DOHH2 (cell line): Measurements from ENCODE around the gene ZFP57.

Experiments
- H3F3A ChIP-seq: fragments of 200-600 bp; sonication (generic), shearing (Covaris generic); 2 replicates; pipeline ENCODE4 v1.6.0; 2016; ENCODE audit warnings: antibody characterized with exemption, mild to moderate bottlenecking; ENCODE audit not compliant: control insufficient read depth, insufficient read depth
- H3K27ac ChIP-seq: fragments of 200-600 bp; sonication (generic); 2 replicates; pipeline ENCODE4 v1.5.1; 2014; ENCODE audit warnings: low read depth, mild to moderate bottlenecking, low read length, moderate library complexity
- H3K27me3 ChIP-seq: fragments of 200-600 bp; sonication (generic); 2 replicates; pipeline ENCODE4 v1.6.1; 2014; ENCODE audit warnings: mild to moderate bottlenecking, low read length, mixed read lengths; ENCODE audit not compliant: control insufficient read depth
- H3K36me3 ChIP-seq: fragments of 200-600 bp; sonication (generic); 2 replicates; pipeline ENCODE4 v1.6.1; 2014; ENCODE audit warnings: mild to moderate bottlenecking, low read length, moderate library complexity, mixed read lengths; ENCODE audit not compliant: control insufficient read depth
- H3K4me1 ChIP-seq: fragments of 200-600 bp; sonication (generic); 2 replicates; pipeline ENCODE4 v1.6.1; 2014; ENCODE audit warnings: mild to moderate bottlenecking, low read length, mixed read lengths; ENCODE audit not compliant: control insufficient read depth
- H3K4me2 ChIP-seq: fragments of 200-600 bp; sonication (generic); 2 replicates; pipeline ENCODE4 v1.6.0; 2014; ENCODE audit warnings: mild to moderate bottlenecking, low read length, moderate library complexity
- H3K4me3 ChIP-seq: fragments of 200-600 bp; sonication (generic); 2 replicates; pipeline ENCODE4 v1.5.1; 2014; ENCODE audit warnings: mild to moderate bottlenecking, low read length, mixed read lengths
- H3K79me2 ChIP-seq: fragments of 200-600 bp; sonication (generic); 2 replicates; pipeline ENCODE4 v1.6.1; 2014; ENCODE audit warnings: mild to moderate bottlenecking, low read length, mixed read lengths; ENCODE audit not compliant: control insufficient read depth
- H3K9me2 ChIP-seq: fragments of 200-600 bp; sonication (generic); replicated peaks from 2 replicates; pipeline ENCODE4 v1.6.1; 2014; ENCODE audit warnings: mild to moderate bottlenecking, low read length, mixed read lengths; ENCODE audit not compliant: control insufficient read depth
- H3K9me3 ChIP-seq: fragments of 200-600 bp; sonication (generic); 2 replicates; pipeline ENCODE4 v1.6.1; 2014; ENCODE audit warnings: antibody characterized with exemption, low read length, mixed read lengths; ENCODE audit not compliant: control insufficient read depth, insufficient read depth
- H4K20me1 ChIP-seq: fragments of 200-600 bp; sonication (generic); 2 replicates; pipeline ENCODE4 v1.6.0; 2014; ENCODE audit warnings: low read depth, mild to moderate bottlenecking, antibody characterized with exemption, low read length, moderate library complexity; ENCODE audit not compliant: control insufficient read depth, insufficient read depth
- CTCF ChIP-seq: fragments of 200-600 bp; sonication (generic); IDR thresholded peaks from one replicate; pipeline ENCODE4 v1.5.1; 2014; ENCODE audit warnings: antibody characterized with exemption, mild to moderate bottlenecking, low read depth, low read length; ENCODE audit not compliant: poor library complexity, severe bottlenecking
- EZH2phosphoT487 ChIP-seq: fragments of 200-600 bp; sonication (generic); IDR thresholded peaks from 2 replicates; pipeline ENCODE4 v1.6.1; 2017; ENCODE audit warnings: borderline replicate concordance, mild to moderate bottlenecking, antibody characterized with exemption, low read length, moderate library complexity, mixed read lengths

ZFP57 gene

DNA sequence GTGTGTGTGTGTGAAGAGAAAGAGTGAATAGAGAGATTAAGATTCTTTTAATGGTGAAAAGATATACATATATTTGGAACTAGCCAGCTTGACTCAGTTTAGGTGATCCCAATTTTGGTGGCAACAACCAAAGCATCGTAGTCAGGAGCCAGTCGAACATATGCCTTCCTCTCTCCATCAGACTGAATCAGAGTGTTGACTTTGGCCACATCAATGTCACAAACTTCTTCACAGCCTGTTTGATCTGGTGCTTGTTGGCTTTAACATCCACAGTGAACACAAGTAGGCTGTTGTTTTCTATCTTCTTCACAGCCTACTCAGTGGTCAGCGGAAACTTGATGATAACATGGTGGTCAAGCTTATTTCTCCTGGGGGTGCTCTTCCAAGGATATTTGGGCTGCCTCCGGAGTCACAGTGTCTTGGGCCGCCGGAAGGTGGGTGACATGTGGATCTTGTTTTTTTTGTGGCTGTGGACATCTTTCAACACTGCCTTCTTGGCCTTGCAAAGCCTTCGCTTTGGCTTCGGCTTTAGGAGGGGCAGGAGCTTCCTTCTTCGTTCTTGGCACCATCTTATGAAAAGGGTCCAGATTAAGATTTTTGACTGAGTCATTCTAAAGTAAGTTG, 45.7 kb upstream of the ZFP57 start:
- no peaks in the 10 kb centered on the region for H4K20me1 ChIP-seq
- H3K9me3 ChIP-seq = no peaks in the 10 kb centered on the region
- no peaks in the 10 kb centered on the region for H3K9me2 ChIP-seq
- no peaks in the 10 kb centered on the region for H3F3A ChIP-seq
- TF ChIP-seq CTCF (no peak), EZH2phosphoT487 (no peak)
- H3K27me3 ChIP-seq = no peaks in the 10 kb centered on the region
- no peak overlapping the region for H3K4me3 ChIP-seq
- peaks cover 6% of the 10 kb centered on the region; the same call in 1 of the 2 replicates for H3K4me1 ChIP-seq
- H3K36me3 ChIP-seq = no peaks in the 10 kb centered on the region
- H3K27ac ChIP-seq = no peak overlapping the region
- no peak overlapping the region for H3K4me2 ChIP-seq
- H3K79me2 ChIP-seq = no peaks in the 10 kb centered on the region

DNA sequence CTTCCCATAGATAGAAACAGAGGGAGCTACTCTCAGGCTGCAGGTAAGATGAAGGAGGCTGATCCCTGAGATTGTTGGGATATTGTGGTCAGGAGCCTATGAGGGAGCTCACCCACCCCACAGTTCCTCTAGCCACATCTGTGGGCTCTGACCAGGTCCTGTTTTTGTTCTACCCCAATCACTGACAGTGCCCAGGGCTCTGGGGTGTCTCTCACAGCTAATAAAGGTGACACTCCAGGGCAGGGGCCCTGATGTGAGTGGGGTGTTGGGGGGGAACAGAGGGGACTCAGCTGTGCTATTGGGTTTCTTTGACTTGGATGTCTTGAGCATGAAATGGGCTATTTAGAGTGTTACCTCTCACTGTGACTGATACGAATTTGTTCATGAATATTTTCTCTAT, 45.0 kb upstream of the ZFP57 start:
- Histone ChIP-seq H3K27me3 (no peaks in the 10 kb centered on the region), H3K79me2 (no peaks in the 10 kb centered on the region), H3F3A (no peaks in the 10 kb centered on the region), H4K20me1 (no peaks in the 10 kb centered on the region), H3K9me3 (no peaks in the 10 kb centered on the region), H3K27ac (no peak overlapping the region), H3K36me3 (no peaks in the 10 kb centered on the region), H3K4me1 (peaks cover 6% of the 10 kb centered on the region; the same call in 1 of the 2 replicates), H3K4me3 (no peak overlapping the region), H3K9me2 (no peaks in the 10 kb centered on the region), H3K4me2 (no peak overlapping the region)
- TF ChIP-seq EZH2phosphoT487 (no peak), CTCF (no peak)

DNA sequence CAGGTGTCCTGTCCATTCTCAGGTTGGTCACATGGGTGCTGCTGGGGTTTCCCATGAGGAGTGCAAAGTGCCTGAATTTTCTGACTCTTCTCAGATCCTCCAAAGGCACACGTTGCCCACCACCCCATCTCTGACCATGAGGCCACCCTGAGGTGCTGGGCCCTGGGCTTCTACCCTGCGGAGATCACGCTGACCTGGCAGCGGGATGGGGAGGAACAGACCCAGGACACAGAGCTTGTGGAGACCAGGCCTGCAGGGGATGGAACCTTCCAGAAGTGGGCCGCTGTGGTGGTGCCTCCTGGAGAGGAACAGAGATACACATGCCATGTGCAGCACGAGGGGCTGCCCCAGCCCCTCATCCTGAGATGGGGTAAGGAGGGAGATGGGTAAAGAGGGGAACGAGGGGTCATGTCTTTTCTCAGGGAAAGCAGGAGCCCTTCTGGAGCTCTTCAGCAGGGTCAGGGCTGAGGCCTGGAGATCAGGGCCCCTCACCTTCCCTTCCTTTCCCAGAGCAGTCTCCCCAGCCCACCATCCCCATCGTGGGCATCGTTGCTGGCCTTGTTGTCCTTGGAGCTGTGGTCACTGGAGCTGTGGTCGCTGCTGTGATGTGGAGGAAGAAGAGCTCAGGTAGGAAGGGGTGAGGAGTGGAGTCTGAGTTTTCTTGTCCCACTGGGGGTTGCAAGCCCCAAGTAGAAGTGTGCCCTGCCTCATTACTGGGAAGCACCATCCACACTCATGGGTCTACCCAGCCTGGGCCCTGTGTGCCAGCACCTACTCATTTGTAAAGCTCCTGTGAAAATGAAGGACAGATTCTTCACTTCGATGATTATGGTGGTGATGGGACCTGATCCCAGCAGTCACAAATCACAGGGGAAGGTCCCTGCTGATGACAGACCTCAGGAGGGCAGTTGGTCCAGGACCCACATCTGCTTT, 44.3 kb upstream of the ZFP57 start:
- no peak overlapping the region for H3K4me2 ChIP-seq
- no peaks in the 10 kb centered on the region for H3F3A ChIP-seq
- no peak overlapping the region for H3K4me3 ChIP-seq
- no peaks in the 10 kb centered on the region for H3K9me2 ChIP-seq
- no peak overlapping the region for H3K27ac ChIP-seq
- H3K4me1 ChIP-seq = peaks cover 6% of the 10 kb centered on the region; the same call in 1 of the 2 replicates
- no peaks in the 10 kb centered on the region for H3K27me3 ChIP-seq
- H4K20me1 ChIP-seq = no peaks in the 10 kb centered on the region
- H3K9me3 ChIP-seq = no peaks in the 10 kb centered on the region
- no peak for TF ChIP-seq EZH2phosphoT487
- TF ChIP-seq CTCF = no peak
- no peaks in the 10 kb centered on the region for H3K36me3 ChIP-seq
- H3K79me2 ChIP-seq = no peaks in the 10 kb centered on the region
